Measurements from ENCODE around the gene GPR149.
"Not testable (repeated sequence)": the region's sequence is repeated elsewhere in the genome, so short reads cannot be mapped to it uniquely, and the experiment has no call there.

Gene GPR149

GRCh38 chr3:154430014-154430413, at the start of gene GPR149:
TSS of gene GPR149 (minus strand) at chr3:154430190. CDS start at chr3:154429615, 575 bp downstream.
- in situ Hi-C loops (cut with MboI; ENCODE audit: low sequenced_read_pairs), result no loop called here

GRCh38 chr3:154473769-154474168, 43.8 kb upstream of the GPR149 start:
- in situ Hi-C loops (cut with MboI; ENCODE audit: low sequenced_read_pairs), result no loop called here

- in situ Hi-C loops (cut with MboI; ENCODE audit: low sequenced_read_pairs), result no loop called here
These were observed 39.6 kb upstream of the GPR149 start for GRCh38 chr3:154469585-154469984.

GRCh38 chr3:154464440-154465190, 34.6 kb upstream of the GPR149 start:
- in situ Hi-C loops (cut with MboI; ENCODE audit: low sequenced_read_pairs), result no loop called here

GRCh38 chr3:154458560-154458959, 28.6 kb upstream of the GPR149 start:
- in situ Hi-C loops (cut with MboI; ENCODE audit: low sequenced_read_pairs), result no loop called here

GRCh38 chr3:154439081-154439480, 9.1 kb upstream of the GPR149 start:
- in situ Hi-C loops (cut with MboI; ENCODE audit: low sequenced_read_pairs), result not testable (repeated sequence)

- in situ Hi-C loops (cut with MboI; ENCODE audit: low sequenced_read_pairs), result no loop called here
These were observed 1.1 kb upstream of the GPR149 start for GRCh38 chr3:154431043-154431442.

- in situ Hi-C loops (cut with MboI; ENCODE audit: low sequenced_read_pairs), result no loop called here
These were observed 1.4 kb downstream of the GPR149 start for GRCh38 chr3:154428286-154429206.

GRCh38 chr3:154427685-154428285, 2.2 kb downstream of the GPR149 start:
- in situ Hi-C loops (cut with MboI; ENCODE audit: low sequenced_read_pairs), result no loop called here

GRCh38 chr3:154422694-154423093, 7.3 kb downstream of the GPR149 start:
- in situ Hi-C loops (cut with MboI; ENCODE audit: low sequenced_read_pairs), result no loop called here

GRCh38 chr3:154421083-154421482, 8.9 kb downstream of the GPR149 start:
- in situ Hi-C loops (cut with MboI; ENCODE audit: low sequenced_read_pairs), result no loop called here

GRCh38 chr3:154398084-154398967, 31.7 kb downstream of the GPR149 start:
- in situ Hi-C loops (cut with MboI; ENCODE audit: low sequenced_read_pairs), result no loop called here

- in situ Hi-C loops (cut with MboI; ENCODE audit: low sequenced_read_pairs), result no loop called here
These were observed 40.1 kb downstream of the GPR149 start for GRCh38 chr3:154389861-154390260.

GRCh38 chr3:154384479-154384878, 45.5 kb downstream of the GPR149 start:
- in situ Hi-C loops (cut with MboI; ENCODE audit: low sequenced_read_pairs), result no loop called here

- in situ Hi-C loops (cut with MboI; ENCODE audit: low sequenced_read_pairs), result no loop called here
These were observed 51.7 kb downstream of the GPR149 start for GRCh38 chr3:154378311-154378710.

- in situ Hi-C loops (cut with MboI; ENCODE audit: low sequenced_read_pairs), result no loop called here
These were observed 62.8 kb downstream of the GPR149 start for GRCh38 chr3:154367221-154367620.

- in situ Hi-C loops (cut with MboI; ENCODE audit: low sequenced_read_pairs), result no loop called here
These were observed 65.1 kb downstream of the GPR149 start for GRCh38 chr3:154364849-154365248.

GRCh38 chr3:154361099-154361498, 68.9 kb downstream of the GPR149 start:
- in situ Hi-C loops (cut with MboI; ENCODE audit: low sequenced_read_pairs), result no loop called here

GRCh38 chr3:154356009-154356408, 74.0 kb downstream of the GPR149 start:
- in situ Hi-C loops (cut with MboI; ENCODE audit: low sequenced_read_pairs), result no loop called here

GRCh38 chr3:154349223-154349622, 80.8 kb downstream of the GPR149 start:
- in situ Hi-C loops (cut with MboI; ENCODE audit: low sequenced_read_pairs), result loop anchor here (25.0 kb wide), 1 partner anchor 963 kb away; no protein-coding TSS in a partner anchor
